HG02852 (cell line): ENCODE measurements around the gene NR3C1.

ENCODE experiments used
- ATAC-seq: cut with Tn5 transposase; IDR thresholded peaks from one replicate; pipeline ENCODE4 v1.9.1; 2021; ENCODE audit warnings: mild to moderate bottlenecking, moderate library complexity; ENCODE audit not compliant: unreplicated experiment

The NR3C1 gene

DNA sequence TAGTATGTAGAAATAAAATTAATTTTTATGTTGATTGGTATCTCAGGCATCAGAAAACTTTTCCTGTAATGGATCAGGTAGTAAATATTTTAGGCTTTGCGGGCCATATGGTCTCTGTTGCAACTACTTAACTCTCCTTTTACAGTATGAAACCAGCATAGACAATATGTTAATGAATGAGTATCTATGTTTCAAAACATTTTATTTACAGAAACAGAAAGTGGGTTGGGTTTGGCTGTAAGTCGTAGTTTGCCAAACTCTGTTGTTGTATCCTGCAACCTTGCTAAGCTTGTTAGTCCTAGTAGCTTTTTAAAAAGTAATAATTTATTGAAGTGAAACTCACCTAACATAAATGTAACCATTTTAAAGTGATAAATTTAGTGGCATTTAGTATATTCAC, 132.1 kb downstream of the NR3C1 start:
- ATAC-seq: no peak

DNA sequence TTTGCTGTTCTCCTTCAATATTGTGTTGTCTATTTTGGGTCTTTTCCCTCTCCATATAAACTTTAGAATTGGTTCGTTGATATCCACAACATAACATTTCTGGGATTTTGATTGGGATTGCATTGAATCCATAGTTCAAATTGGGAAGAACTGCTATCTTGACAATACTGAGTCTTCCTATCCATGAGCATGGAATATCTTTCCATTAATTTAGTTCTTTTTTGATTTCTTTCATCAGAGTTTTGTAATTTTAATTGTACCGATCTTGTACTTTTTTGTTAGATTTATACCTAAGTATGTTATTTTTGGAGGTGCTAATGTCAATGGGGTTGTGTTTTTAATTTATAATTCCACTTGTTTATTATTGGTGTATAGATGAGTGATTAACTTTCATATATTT, 135.1 kb downstream of the NR3C1 start:
- no peak for ATAC-seq

DNA sequence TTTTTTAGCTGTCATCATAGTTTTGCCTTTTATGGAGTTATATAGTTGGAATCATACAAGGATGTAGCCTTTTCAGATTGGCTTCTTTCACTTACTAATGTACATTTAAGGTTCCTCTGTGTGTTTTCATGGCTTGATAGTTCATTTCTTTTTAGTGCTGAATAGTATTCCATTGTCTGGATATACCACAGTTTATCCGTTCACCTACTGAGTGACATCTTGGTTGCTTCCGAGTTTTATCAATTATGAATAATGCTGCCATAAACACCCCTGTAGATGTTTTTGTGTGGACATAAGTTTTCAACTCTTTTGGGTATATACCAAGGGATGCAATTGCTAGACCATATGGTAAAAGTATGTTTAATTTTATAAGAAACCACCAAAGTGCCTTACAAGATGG, 136.3 kb downstream of the NR3C1 start:
- ATAC-seq: no peak

DNA sequence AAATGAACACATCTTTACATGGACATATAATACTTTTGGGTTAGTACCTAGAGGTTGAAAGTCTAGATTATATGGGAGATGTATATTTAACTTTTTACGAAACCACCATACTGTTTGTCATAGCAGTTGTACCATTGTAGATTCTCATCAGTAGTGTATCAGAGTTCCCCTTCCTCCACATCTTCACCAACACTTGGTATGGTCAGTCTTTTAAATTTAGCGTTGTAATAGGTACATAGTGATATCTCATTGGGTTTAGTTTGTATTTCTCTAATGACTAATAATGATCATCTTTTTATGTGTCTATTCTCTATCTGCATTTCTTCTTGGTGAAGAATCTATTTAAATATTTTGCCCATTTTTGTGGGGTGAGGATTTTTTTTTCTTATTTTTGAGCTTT, 137.5 kb downstream of the NR3C1 start:
- ATAC-seq: no peak

DNA sequence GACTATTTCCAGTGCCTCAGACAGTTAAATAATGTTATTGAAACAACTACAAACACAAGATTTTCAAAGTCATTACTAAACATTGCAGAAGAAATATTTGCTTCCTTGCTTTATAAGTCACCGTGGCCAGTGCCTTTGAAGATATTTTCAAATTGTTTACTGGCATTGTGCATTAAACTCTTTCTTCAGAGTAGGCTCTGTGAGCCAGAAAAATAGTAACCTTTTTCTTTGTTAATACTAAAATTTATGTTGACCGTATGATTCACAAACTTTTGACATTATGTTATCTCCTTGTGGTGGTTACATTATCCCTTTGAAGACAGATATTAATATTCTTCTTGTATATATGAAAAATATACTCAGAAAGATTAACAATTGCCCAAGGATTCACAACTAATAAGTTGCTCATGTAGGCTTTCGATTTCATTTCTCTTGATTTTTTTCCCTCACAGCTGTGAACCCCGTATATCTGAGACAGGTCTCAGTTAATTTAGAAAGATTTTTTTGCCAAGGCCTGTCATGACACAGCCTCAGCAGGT, 140.1 kb downstream of the NR3C1 start:
- ATAC-seq: no peak

DNA sequence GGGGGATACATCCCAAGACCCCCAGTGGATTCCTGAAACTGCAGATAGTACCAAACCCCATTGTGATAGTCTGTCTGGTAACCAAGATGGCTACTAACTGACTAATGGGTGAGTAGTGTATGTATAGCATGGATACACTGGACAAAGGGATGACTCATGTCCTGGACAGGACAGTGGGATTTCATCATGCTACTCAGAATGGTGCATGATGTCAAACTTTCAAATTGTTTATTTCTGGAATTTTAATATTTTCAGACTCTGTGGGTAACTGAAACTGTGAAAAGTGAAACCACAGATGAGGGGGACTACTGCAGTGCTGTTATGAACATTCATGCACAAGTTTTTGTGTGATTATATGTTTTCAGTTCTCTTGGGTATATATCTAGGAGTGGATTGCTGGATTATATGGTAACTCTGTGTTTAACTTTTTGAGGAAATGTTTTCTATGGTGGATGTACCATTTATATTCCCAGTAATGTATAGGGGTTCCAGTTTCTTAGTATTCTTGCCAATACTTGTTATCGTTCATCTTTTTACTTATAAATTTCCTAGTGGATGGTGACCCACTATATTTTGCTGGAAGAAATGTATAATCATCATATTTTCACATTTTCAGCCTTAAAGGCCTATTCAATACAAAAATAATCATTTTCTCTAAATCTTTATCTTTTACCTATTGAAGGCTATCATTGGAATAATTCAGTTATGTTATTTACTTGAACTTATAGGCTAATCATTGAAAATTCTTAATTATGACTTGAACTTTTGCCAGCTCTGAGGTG, 140.9 kb downstream of the NR3C1 start:
- ATAC-seq: no peak

DNA sequence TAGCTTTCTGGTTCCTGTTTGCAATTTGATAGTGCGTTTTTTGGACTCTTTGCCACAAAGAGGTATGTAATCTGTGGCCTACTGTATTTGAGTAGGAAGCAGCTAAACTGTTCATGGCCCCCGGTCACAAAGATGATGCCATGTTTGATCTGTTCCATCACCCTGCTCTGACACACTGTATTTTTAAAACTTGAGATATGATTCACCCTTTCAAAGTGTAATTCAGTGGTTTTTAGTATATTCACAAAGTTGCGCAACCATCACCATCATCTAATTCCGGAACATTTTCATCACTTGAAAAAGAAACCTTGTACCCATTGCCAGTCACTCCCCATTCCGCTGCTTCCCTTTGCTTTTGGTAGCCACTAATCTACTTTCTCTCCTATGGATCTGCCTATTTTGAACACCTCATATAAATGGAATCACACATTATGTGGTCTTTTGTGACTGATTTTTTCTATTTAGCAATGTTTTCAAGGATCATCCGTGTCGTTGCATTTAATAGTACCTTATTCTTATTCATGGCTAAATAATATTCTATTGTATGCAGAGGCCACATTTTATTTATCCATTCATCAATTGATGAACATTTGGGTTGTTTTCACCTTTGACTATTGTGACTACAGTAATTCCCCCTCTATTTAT, 141.6 kb downstream of the NR3C1 start:
- ATAC-seq: no peak

DNA sequence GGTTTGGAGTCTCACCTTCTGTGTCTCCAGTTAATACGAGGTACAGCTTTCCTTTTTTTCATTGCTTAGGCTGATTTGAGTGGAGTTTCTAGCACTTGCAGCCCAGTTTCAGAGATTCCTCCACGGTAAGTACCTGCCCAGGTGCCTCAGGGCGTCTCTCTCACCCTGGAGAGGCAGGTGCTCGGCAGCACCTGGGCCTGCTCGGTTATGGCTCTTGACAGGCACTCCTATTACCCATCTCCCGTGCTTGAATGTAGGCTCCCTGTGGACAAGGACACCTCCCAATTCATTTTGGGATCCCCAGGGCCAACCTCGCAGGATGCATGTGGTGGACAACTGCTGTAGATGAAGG, 144.3 kb downstream of the NR3C1 start:
- no peak for ATAC-seq

DNA sequence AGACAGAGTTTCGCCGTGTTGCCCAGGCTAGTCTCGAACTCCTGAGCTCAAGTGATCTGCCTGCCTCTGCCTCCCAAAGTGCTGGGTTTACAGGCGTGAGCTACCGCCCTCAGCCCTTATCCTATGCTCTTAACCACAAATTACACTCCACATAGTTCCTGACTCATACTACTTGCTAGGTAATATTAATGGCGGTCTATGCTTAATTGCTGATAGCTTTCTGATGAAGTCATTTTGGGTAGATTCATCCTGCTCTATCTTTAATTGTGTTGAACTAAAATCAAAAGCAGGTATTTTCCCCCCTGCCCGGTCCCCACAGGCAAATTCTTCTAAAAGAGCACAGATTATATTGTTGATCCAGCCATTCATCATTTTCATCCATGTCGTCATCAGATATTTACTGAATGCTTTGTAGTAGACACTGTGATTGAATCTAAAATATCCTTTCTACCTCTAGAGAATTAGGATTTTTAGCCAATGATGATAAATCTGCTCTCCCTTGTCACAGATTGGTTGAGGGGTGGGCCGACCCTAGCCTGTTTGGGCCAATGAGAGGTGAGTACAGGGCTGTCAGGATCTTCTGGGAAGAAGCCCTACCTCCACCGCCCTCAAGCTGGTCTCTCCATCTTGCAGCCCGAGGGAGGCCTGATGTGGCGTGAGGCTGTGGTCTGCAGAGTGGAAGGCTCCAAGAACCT, 144.8 kb downstream of the NR3C1 start:
- ATAC-seq: no peak

DNA sequence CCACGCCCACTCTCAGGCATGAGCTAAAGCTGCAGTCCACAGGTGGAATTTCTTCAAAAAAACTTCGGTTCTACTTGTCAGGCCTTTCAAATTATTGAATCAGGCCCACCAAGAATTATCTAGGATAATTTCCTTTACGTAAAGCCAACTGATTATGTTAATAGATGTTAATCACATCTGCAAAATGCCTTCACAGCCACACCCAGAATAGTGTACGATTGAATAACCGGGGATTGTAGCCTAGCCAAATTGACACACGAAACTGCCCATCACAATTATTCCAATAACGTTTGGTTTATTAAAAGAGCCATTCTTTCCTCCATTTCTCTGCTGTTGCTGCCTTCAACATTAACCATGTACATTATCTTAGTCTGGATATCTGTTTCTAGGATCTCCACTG, 148.7 kb downstream of the NR3C1 start:
- ATAC-seq: no peak

DNA sequence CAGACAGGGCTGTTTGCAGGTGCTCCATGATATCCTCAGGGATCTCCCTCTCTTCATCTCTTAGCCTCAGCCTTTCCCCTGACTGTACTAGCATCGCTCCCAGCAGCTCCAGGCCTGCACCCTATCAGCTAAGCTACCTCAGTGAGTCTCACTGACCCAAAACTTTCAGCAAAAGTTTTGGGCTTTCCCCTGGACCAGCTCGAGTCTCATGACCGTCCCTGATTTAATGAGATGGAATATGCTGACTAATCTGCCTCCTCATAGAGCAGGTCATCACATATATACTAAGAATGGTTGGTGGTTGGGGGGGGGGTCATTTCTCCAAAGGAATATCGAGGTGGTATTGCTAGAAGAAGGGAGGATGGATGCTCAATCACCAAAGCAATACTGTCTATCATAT, 151.5 kb downstream of the NR3C1 start:
- ATAC-seq: no peak

DNA sequence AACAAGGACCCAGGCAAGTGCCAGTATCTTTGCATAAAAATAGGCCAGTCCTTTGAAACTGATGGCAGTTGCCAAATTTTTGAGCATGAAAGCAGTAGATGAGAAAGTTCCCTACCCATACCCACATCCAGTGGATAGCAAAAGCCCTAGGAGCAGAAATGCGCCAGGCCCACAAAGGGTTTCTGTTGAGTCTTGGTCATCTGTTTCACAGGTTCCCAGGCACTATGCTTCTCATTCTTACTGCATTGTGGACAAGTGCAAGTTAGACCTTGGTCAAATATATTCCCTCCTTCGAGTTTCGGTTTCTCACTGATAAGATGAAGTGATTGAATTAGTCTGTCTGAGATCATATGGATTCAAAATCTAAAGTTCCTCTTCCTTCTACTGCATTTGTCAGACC, 152.3 kb downstream of the NR3C1 start:
- ATAC-seq: no peak

DNA sequence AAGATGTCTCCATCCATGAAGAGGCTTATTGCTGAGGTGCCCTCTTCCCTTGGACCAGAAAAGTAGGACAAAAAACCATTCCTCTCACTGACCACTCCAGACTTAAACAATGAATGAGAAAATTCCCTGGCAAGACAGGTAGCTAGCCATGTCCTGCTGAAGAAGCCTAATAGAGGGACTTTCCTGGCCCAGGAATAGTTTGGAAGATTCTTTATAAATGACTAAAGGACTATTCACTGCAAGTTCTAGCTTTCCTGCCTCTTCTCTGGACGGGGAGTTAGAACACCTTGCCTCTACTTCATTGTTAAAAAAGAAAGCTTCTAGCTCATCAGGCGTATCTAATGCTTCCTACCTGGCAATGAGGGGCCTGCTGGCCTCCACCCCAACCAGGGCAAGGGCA, 153.6 kb downstream of the NR3C1 start:
- ATAC-seq: no peak

DNA sequence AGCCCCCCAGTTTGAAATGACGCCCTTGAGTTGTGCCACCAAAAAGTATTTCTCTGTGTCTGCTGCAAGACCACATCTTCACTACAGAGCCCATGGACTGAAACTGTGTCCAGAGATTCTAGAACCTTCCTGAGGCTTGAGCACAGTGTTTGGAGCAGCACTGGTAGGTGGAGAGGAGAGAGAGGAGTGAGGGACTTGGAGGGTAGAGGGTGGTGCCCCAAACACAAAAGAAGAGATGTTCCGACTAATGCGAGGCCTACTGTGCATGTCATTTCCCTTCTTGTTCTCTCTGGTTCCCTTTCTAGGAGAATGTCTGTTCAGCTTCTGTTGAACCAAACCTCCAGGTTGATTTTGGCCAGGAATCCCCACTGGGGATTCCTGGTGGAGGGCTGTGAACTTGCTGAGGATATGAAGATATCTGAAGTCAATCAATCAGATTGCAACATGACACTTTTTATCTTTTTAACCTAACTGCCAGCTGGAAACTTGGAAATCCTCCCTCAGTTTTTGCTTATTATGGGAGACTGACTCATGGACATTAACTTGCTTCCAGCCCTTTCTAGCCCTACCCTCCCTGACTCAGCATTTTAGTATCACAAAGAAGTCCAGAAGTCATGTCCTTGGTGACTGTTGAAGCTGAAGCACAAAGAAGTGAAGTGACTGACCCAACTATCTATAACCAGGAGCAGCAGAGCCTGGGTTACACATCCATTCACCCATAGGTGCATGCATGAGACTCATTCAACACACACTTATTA, 154.5 kb downstream of the NR3C1 start:
- ATAC-seq: no peak

DNA sequence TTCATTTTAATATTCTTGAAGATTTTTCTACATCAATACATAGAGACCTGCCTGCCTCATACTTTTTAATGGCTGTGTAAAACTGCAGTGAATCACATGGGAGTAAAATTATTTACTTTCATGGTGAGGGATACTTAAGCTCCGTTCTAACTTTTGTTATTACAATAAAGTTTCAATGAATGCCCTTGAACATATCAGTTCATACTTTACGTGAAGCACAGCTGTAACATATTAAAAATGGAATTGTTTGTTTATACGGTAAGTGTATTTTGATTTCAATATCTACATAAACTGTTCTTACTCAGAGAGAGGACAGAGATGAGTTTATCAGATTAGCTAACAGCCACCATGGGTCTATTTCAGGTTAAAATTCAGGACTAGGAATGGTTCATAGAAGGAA, 155.1 kb downstream of the NR3C1 start:
- no peak for ATAC-seq

DNA sequence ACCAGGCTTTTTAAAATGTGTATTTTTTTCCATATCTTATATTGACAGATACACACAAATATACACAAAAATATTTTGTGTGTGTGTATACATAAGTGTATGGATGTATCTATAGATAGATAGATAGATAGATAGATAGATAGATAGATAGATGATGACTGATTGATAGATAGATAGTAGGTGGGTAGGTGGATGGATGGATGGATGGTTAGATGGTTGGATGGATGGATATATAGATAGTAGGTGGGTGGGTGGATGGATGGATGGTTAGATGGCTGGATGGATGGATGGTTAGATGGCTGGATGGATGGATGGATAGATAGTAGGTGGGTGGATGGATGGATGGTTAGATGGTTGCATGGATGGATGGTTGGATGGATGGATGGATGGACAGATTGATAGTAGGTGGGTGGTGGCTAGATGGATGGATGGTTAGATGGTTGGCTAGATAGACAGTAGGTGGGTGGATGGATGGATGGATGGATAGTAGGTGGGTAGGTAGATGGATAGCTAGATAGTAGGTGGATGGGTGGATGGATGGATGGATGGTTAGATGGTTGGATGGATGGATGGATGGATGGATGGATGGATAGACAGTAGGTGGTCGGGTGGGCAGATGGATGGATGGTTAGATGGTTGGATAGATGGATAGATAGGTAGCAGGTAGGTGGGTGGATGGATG, 156.2 kb downstream of the NR3C1 start:
- no peak for ATAC-seq

DNA sequence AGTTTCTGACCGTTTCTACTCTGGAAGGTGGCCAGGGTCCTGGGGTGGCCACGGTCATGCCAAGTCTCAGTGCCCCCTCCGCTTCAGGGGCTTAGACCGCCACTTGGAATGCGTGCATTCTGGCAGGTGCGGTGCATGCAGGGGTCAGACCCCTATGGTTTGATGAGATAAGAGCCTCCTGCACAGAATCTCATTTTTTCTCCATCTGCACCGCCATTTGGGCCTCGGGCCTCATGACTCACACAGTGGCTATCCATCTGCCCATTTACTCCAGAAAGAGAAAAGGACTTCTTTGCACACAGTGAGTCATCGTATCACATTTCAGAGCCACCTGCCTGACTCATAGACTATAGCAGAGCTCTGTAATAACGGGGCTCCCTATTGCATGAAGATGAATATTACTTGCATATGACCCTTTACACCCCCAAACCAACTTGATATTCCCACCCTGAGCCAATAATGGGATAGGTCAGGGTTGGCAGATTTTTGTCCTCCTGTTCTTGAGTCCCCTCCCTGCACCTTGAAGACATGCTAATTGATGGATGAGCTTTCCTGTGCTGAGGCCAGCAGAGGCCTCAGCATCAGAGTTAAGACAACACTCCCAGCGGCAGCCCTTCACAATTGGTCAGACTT, 157.4 kb downstream of the NR3C1 start:
- no peak for ATAC-seq

DNA sequence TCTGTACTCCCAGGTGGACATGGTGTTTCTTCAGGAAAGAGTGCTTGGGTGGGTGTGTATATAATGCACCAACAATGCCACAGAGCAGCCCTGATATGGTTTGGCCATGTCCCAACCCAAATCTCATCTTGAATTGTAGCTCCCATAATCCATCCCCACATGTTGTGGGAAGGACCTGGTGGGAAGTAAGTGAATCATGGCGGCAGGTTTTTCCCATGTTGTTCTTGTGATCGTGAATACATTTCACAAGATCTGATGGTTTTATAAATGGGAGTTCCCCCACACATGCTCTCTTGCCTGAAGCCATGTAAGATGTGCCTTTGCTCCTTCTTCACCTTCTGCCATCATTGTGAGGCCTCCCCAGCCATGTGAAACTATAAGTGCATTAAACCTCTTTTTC, 158.5 kb downstream of the NR3C1 start:
- no peak for ATAC-seq

DNA sequence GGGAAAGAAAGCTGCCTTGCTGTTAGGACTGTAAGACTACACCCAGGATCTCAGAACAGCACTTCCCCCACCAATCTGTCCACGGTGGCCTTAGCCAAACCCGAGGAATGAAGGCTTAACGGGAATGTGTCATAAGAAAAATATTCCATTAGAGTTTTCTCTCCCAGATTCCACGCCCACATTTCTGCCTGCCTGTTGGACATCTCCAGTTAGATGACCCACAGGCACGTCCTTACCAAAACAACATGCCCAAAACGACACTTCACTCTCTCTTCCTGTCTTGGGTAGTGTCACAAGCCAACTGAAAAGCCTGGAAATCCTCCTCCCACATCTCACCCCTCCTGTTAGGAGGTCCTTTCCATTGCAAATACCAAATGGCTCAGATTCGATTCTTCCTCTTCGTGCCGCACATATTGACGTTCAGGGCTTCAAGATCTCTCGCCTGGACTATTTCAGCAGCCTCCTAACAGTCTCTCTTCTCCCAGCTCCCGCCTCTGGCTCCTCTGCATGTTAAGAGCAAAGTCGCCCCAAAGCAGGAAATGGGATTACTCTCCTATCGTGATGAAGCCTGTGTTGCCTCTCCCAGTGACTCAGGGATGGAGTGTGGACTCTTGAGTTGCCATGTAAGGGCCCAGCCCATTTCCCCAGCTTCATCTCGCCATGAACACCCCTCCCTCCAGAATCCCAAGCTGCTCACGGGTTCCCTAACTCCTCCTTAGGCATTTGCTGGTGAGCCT, 159.3 kb downstream of the NR3C1 start:
- no peak for ATAC-seq

DNA sequence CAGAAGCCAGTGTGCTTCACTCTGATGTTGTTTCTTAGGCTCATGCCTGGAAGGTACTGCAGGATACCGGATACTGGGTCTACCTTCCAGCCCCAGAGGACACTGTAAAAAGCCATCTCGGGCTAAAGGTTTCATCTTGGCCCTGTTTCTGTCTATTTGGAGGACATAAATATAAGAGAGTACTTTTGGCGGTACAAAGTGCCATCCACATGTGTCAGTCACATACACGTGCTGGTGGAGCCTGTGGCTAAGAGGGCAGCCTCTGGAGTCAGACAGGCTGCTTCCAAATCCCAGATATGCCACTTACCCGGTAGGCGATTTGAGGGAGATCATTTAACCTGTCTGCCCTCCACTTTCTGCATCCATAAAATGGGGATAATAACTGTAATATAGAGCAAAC, 160.4 kb downstream of the NR3C1 start:
- ATAC-seq: no peak
